Esophagus muscularis mucosa (tissue), 4 donors: ENCODE data around the gene AGAP9. TPM values are rescaled to one million over a fixed set of nuclear protein-coding genes. Genes with fewer than 3 reads are reported as not detected.
A peak's percentile ranks its signal among the peaks of the same experiment; 100 is the strongest.

Experiments
- DNase-seq: peaks from one replicate; pipeline ENCODE4 v3.0.0-alpha.2; 2017; ENCODE audit errors: extremely low spot score
- H3K27ac ChIP-seq, 4 donors: fragments of 200-600 bp; sonication (generic); replicated peaks in 1 of 4; 1 replicate in 3 of 4; 2 replicates in 1 of 4; pipeline ENCODE4 v1.5.1; 2016 to 2019; ENCODE audit warnings: mild to moderate bottlenecking in 1 of 4
- H3K27me3 ChIP-seq, 4 donors: fragments of 200-600 bp; sonication (generic); one replicate each; pipeline versions ENCODE4 v1.5.1 to v1.6.0; 2016 to 2019
- H3K36me3 ChIP-seq, 4 donors: fragments of 200-600 bp; sonication (generic); one replicate each; pipeline ENCODE4 v1.5.1; 2016 to 2019
- H3K4me1 ChIP-seq, 4 donors: fragments of 200-600 bp; sonication (generic); one replicate each; pipeline ENCODE4 v1.5.1; 2016 to 2019
- H3K4me3 ChIP-seq, 4 donors: fragments of 200-600 bp; sonication (generic); 1 replicate in 2 of 4; 2 replicates in 2 of 4; pipeline ENCODE4 v1.5.1; 2016 to 2019; ENCODE audit warnings: mild to moderate bottlenecking in 4 of 4, moderate library complexity in 1 of 4
- H3K9me3 ChIP-seq, 4 donors: fragments of 200-600 bp; sonication (generic); 1 replicate in 3 of 4; 2 replicates in 1 of 4; pipeline ENCODE4 v1.5.1; 2016 to 2019
- CTCF ChIP-seq, 3 experiments: fragments of 200-600 bp in 2 of 3; fragments of 450-650 bp in 1 of 3; sonication (generic) in 2 of 3; IDR thresholded peaks; one replicate each; pipeline ENCODE4 v1.5.1; 2017 to 2019; ENCODE audit warnings: antibody characterized with exemption in 3 of 3, mild to moderate bottlenecking in 2 of 3, moderate library complexity in 1 of 3
- EP300 ChIP-seq: sonication (generic); formaldehyde crosslinking; IDR thresholded peaks from one replicate; pipeline ENCODE4 v1.6.1; 2017; ENCODE audit warnings: antibody characterized with exemption
- POLR2A ChIP-seq: fragments of 450-650 bp; IDR thresholded peaks from one replicate; pipeline ENCODE4 v1.6.1; 2017; ENCODE audit warnings: antibody characterized with exemption, moderate library complexity, mild to moderate bottlenecking, low read depth
- POLR2AphosphoS5 ChIP-seq, 2 donors: sonication (generic); formaldehyde crosslinking; IDR thresholded peaks; one replicate each; pipeline ENCODE4 v1.6.1; 2017; ENCODE audit warnings: antibody characterized with exemption in 2 of 2
- WGBS: methylation state at CpG from one replicate; pipeline ENCODE4 v1.1.5; 2018; 5-methylcytosine and 5-hydroxymethylcytosine counted together
- intact Hi-C: fragments of 100-400 bp; cut with DNase I; formaldehyde crosslinking; loops from one replicate; pipeline ENCODE4 v1.15.1; 2023
- small RNA-seq, 3 donors: library from RNA; depleted of rRNA; stranded (forward); fragments of <200 nt; gene quantifications; one replicate each; pipeline ENCODE3, GENCODE V24; 2016
- total RNA-seq, 4 donors: library from RNA; depleted of rRNA; stranded (reverse); fragments of >200 nt; gene quantifications; one replicate each; pipeline versions ENCODE4 v1.1.0 to v1.2.1, GENCODE V29; 2016

AGAP9 gene
- total RNA-seq, 4 donors from 2014 or later: 2.6 to 5.4 (median 3.8) TPM

GRCh38 chr10:47454008-47454779 is 69.2 kb downstream of the AGAP9 start:
- peak; percentile 84 for DNase-seq
- intact Hi-C loops: no loop called here
- no peaks in the 10 kb centered on the region for H3K27me3 ChIP-seq
- no peaks in the 10 kb centered on the region for H3K9me3 ChIP-seq
- H3K36me3 ChIP-seq: no peaks in the 10 kb centered on the region
- H3K4me3 ChIP-seq: no peak overlapping the region
- 92% methylated on average over 9 of the region's 10 CpGs for WGBS
- TF ChIP-seq EP300: no peak
- TF ChIP-seq CTCF (IDR thresholded peaks at IDR 0.05): no peak
- TF ChIP-seq POLR2A: no peak
- no peak for TF ChIP-seq POLR2AphosphoS5 (IDR thresholded peaks at IDR 0.05)
- no peaks in the 10 kb centered on the region for H3K4me1 ChIP-seq
- H3K27ac ChIP-seq: no peak overlapping the region

- no peak overlapping the region for H3K27ac ChIP-seq
- H3K4me3 ChIP-seq: no peak overlapping the region
- DNase-seq: peak; percentile 91
- H3K4me1 ChIP-seq: no peaks in the 10 kb centered on the region
- WGBS: 68% methylated on average over 5 of the region's 7 CpGs
- TF ChIP-seq POLR2A (no peak), POLR2AphosphoS5 (IDR thresholded peaks at IDR 0.05) (no peak), CTCF (IDR thresholded peaks at IDR 0.05) (no peak), EP300 (no peak)
- H3K9me3 ChIP-seq: no peaks in the 10 kb centered on the region
- no peaks in the 10 kb centered on the region for H3K36me3 ChIP-seq
- no peaks in the 10 kb centered on the region for H3K27me3 ChIP-seq
- intact Hi-C loops: no loop called here
These were observed 70.1 kb downstream of the AGAP9 start for GRCh38 chr10:47453141-47454007.

- Histone ChIP-seq H3K4me1 (no peaks in the 10 kb centered on the region), H3K36me3 (no peaks in the 10 kb centered on the region), H3K27ac (no peak overlapping the region), H3K9me3 (no peaks in the 10 kb centered on the region), H3K27me3 (no peaks in the 10 kb centered on the region), H3K4me3 (no peak overlapping the region)
- intact Hi-C loops: no loop called here
- WGBS: 77% methylated on average over 11 of the region's 11 CpGs
- no peak for DNase-seq
- TF ChIP-seq EP300 (no peak), CTCF (IDR thresholded peaks at IDR 0.05) (no peak), POLR2A (no peak), POLR2AphosphoS5 (IDR thresholded peaks at IDR 0.05) (no peak)
These were observed 70.8 kb downstream of the AGAP9 start for GRCh38 chr10:47452495-47453140.

- Histone ChIP-seq H3K27me3 (no peaks in the 10 kb centered on the region), H3K4me1 (no peaks in the 10 kb centered on the region), H3K9me3 (no peaks in the 10 kb centered on the region), H3K36me3 (no peaks in the 10 kb centered on the region), H3K27ac (no peak overlapping the region), H3K4me3 (no peak overlapping the region)
- WGBS: 93% methylated on average over 6 of the region's 7 CpGs
- peak; percentile 90 for DNase-seq
- intact Hi-C loops: no loop called here
- no peak for TF ChIP-seq POLR2A
- TF ChIP-seq POLR2AphosphoS5 (IDR thresholded peaks at IDR 0.05): no peak
- TF ChIP-seq EP300: no peak
- TF ChIP-seq CTCF (IDR thresholded peaks at IDR 0.05): no peak
These were observed 71.4 kb downstream of the AGAP9 start for GRCh38 chr10:47451998-47452494.

Small RNA genes within 50 kb of the gene (small RNA-seq; reads per million reads assigned to genes)
- gene AL591684.3 (0 reads per million in 3 donors), gene RNA5SP312 (0 reads per million in 3 donors)

Other genes starting within 250 kb of the AGAP9 start
- gene GDF10, start 223.4 kb downstream of the AGAP9 start, total RNA-seq: 10 to 100 TPM in 3 of 4 donors, 1 to 10 TPM in 1; 5.6 to 33.3 (median 29.5) TPM
- not detected for gene GDF2, start 201.2 kb downstream of the AGAP9 start, total RNA-seq
- under 1 TPM in 2 of 4 donors, not detected in 2; under 0.01 to 0.06 TPM for gene RBP3, start 175.3 kb downstream of the AGAP9 start, total RNA-seq
- gene ZNF488, start 139.3 kb downstream of the AGAP9 start, total RNA-seq: under 1 TPM in 1 of 4 donors, not detected in 3; 0.11 TPM
- gene ANXA8, start 39.5 kb downstream of the AGAP9 start, total RNA-seq: not detected
- not detected for gene FAM25G, start 31.9 kb downstream of the AGAP9 start, total RNA-seq
- 10 to 100 TPM in 1 of 4 donors, 1 to 10 TPM in 3; 2.5 to 11.3 (median 3.4) TPM for gene SYT15B, start 240.0 kb upstream of the AGAP9 start, total RNA-seq